ENCODE data around the gene PURB. TPM values are rescaled to one million over a fixed set of nuclear protein-coding genes. Genes with fewer than 3 reads are reported as not detected.
"Not testable (repeated sequence)": the region's sequence is repeated elsewhere in the genome, so short reads cannot be mapped to it uniquely, and the experiment has no call there.

Gene PURB
- total RNA-seq: 10 to 100 TPM in 2 of 6 donors, 1 to 10 TPM in 4; 6.6 to 14.7 (median 8.6) TPM
- 1 to 10 TPM; 3.6 to 8.0 TPM for polyA plus RNA-seq

- ATAC-seq: peak; percentile 94 to 98 (median 97)
- peak; percentile 93 to 98 (median 96) for DNase-seq
- H3K9me3 ChIP-seq: no peaks in the 10 kb centered on the region
- no peak for FAIRE-seq
- peak within 1 kb of the TSS; percentile 97 to 99 (median 98) for H3K27ac ChIP-seq
- peak within 1 kb of the TSS; percentile 73 to 98 (median 92) for H3K4me3 ChIP-seq
- no peaks in the 10 kb centered on the region for H3K27me3 ChIP-seq
- H3K4me1 ChIP-seq: peaks cover 33 to 41% (median 34%) of the 10 kb centered on the region in 3 donors
- TF ChIP-seq CTCF (IDR thresholded peaks at IDR 0.05): no peak
- intact Hi-C loops (cut with DNase I): no loop called here
- no peaks in the 10 kb centered on the region for H3K36me3 ChIP-seq
- 1% methylated on average over 51 to 72 of the region's 72 CpGs for WGBS, 2 donors
Observed at GRCh38 chr7:44885394-44886317, at the start of gene PURB. PURB (minus strand) TSS chr7:44885530; CDS start chr7:44885348, 182 bp downstream.

GRCh38 chr7:44935016-44935415 is 49.7 kb upstream of the PURB start:
- FAIRE-seq: no peak
- no peak for ATAC-seq
- no peak for DNase-seq
- Histone ChIP-seq H3K27me3 (no peaks in the 10 kb centered on the region), H3K36me3 (no peaks in the 10 kb centered on the region), H3K4me3 (no peak overlapping the region), H3K4me1 (no peaks in the 10 kb centered on the region), H3K27ac (no peak overlapping the region), H3K9me3 (no peaks in the 10 kb centered on the region)
- TF ChIP-seq CTCF (IDR thresholded peaks at IDR 0.05): no peak
- intact Hi-C loops (cut with DNase I): no loop called here
- 20 to 22% methylated on average over 1 of the region's 1 CpG for WGBS, 2 donors

GRCh38 chr7:44934510-44934909 is 49.2 kb upstream of the PURB start:
- H3K27me3 ChIP-seq; H3K4me1 ChIP-seq; DNase-seq; ATAC-seq; H3K4me3 ChIP-seq; intact Hi-C loops (cut with DNase I); FAIRE-seq; H3K36me3 ChIP-seq; H3K9me3 ChIP-seq; H3K27ac ChIP-seq: not testable (repeated sequence)
- WGBS, 2 donors: 56 to 70% methylated on average over 5 of the region's 5 CpGs

GRCh38 chr7:44930921-44931320 is 45.6 kb upstream of the PURB start:
- no peaks in the 10 kb centered on the region for H3K27me3 ChIP-seq
- no peak for TF ChIP-seq CTCF (IDR thresholded peaks at IDR 0.05)
- H3K4me1 ChIP-seq: no peaks in the 10 kb centered on the region

GRCh38 chr7:44922351-44922694 is 37.0 kb upstream of the PURB start:
- FAIRE-seq: no peak
- TF ChIP-seq CTCF (IDR thresholded peaks at IDR 0.05): no peak

More at GRCh38 chr7:44930921-44931320, 45.6 kb upstream of the PURB start:
- Histone ChIP-seq H3K9me3 (no peaks in the 10 kb centered on the region), H3K36me3 (no peaks in the 10 kb centered on the region), H3K27ac (no peak overlapping the region), H3K4me3 (no peak overlapping the region)
- FAIRE-seq: no peak
- DNase-seq: no peak
- no peak for ATAC-seq
- WGBS, 2 donors: 88 to 91% methylated on average over 6 of the region's 6 CpGs
- intact Hi-C loops (cut with DNase I): no loop called here

More at GRCh38 chr7:44922351-44922694, 37.0 kb upstream of the PURB start:
- Histone ChIP-seq H3K9me3 (no peaks in the 10 kb centered on the region), H3K36me3 (no peaks in the 10 kb centered on the region), H3K4me3 (no peak overlapping the region), H3K27me3 (no peaks in the 10 kb centered on the region), H3K4me1 (no peaks in the 10 kb centered on the region), H3K27ac (no peak overlapping the region)
- DNase-seq: no peak
- peak in 3 of 4 donors; percentile 11 to 50 (median 14) for ATAC-seq
- intact Hi-C loops (cut with DNase I): loop anchor here in 2 of 3 donors (5.0 to 10.0 kb wide), 3 partner anchors 65 to 338 kb away; partner anchors contain the start of gene TMED4 (in 1 of the 2)
- whole genome bisulfite sequencing, 2 donors: 52 to 55% methylated on average over 8 of the region's 8 CpGs
